GM12878 (cell line): ENCODE measurements around the gene KRTAP3-3. TPM values are rescaled to one million over a fixed set of nuclear protein-coding genes. Genes with fewer than 3 reads are reported as not detected.

ENCODE experiments used
- ASH2L ChIP-seq: fragments of 300-600, 200-600 bp; sonication (generic); IDR thresholded peaks from 2 replicates; pipeline ENCODE4 v1.6.1; 2017; ENCODE audit warnings: low read depth, mild to moderate bottlenecking, borderline replicate concordance
- ELK1 ChIP-seq: IDR thresholded peaks from 2 replicates; pipeline ENCODE4 v1.6.1; 2012; ENCODE audit warnings: low read depth, low read length, improper control_type of control experiment
- PKNOX1 ChIP-seq: fragments of 450-650 bp; IDR thresholded peaks from 2 replicates; pipeline ENCODE4 v1.6.1; 2016; ENCODE audit warnings: mild to moderate bottlenecking
- PRDM15 ChIP-seq: fragments of 450-650 bp; formaldehyde crosslinking; IDR thresholded peaks from 2 replicates; pipeline ENCODE4 v1.4.0; 2020; ENCODE audit warnings: mild to moderate bottlenecking, moderate library complexity
- SKIL ChIP-seq: fragments of 450-650 bp; IDR thresholded peaks from 2 replicates; pipeline ENCODE4 v1.6.1; 2017; ENCODE audit warnings: mild to moderate bottlenecking, low read depth, inconsistent platforms; ENCODE audit not compliant: poor library complexity, severe bottlenecking
- SREBF1 ChIP-seq: IDR thresholded peaks from 2 replicates; pipeline ENCODE4 v1.6.1; 2012; ENCODE audit warnings: mild to moderate bottlenecking, low read length
- TAF1 ChIP-seq: IDR thresholded peaks from 2 replicates; pipeline ENCODE4 v1.6.1; 2011; ENCODE audit warnings: mild to moderate bottlenecking, low read depth, low read length, borderline replicate concordance
- TBL1XR1 ChIP-seq: IDR thresholded peaks from 2 replicates; pipeline ENCODE4 v1.6.1; 2012; ENCODE audit warnings: low read depth, low read length, improper control_type of control experiment
- polyA plus RNA-seq, 11 experiments: library from polyadenylated mRNA; depleted of rRNA in 4 of 11; unstranded in 6 of 11; stranded (reverse) in 5 of 11; fragments of >200 nt; fragmentation: Nextera tagmentation in 4 of 11; fragmentation: Illumina TruSeq in 1 of 11; extraction: Ambion mirVana in 4 of 11; extraction: Trizol in 1 of 11; gene quantifications; 1 replicate in 1 of 11; 2 replicates in 10 of 11; pipeline versions ENCODE4 v1.2.1 to v1.2.3, GENCODE V29; 2011 to 2016; ENCODE audit warnings: inconsistent platforms in 2 of 11, missing spikeins in 2 of 11, low read depth in 1 of 11
- total RNA-seq, 4 experiments: library from RNA; depleted of rRNA in 3 of 4; stranded (reverse); fragments of >200 nt in 3 of 4; fragmentation: Illumina TruSeq in 1 of 4; extraction: Trizol in 1 of 4; gene quantifications; 2 replicates each; pipeline versions ENCODE4 v1.2.1 to v1.2.3, GENCODE V29; 2013 to 2021

The KRTAP3-3 gene
- total and polyA plus RNA-seq, 10 of the 15 experiments (the other 5 are each of a cell fraction or from before 2014, with no cell fraction given): not detected

GRCh38 chr17:41010441-41010840, 16.5 kb upstream of the KRTAP3-3 start (continued):
- TF ChIP-seq SKIL (no peak), TBL1XR1 (no peak), PRDM15 (CRISPR knock-in tag) (no peak), ASH2L (no peak), TAF1 (no peak), ELK1 (no peak), SREBF1 (no peak), PKNOX1 (no peak)
